ENCODE data around the gene OR5B17. TPM values are rescaled to one million over a fixed set of nuclear protein-coding genes. Genes with fewer than 3 reads are reported as not detected.

OR5B17 gene
- total and polyA plus RNA-seq, 4 donors = not detected

DNA sequence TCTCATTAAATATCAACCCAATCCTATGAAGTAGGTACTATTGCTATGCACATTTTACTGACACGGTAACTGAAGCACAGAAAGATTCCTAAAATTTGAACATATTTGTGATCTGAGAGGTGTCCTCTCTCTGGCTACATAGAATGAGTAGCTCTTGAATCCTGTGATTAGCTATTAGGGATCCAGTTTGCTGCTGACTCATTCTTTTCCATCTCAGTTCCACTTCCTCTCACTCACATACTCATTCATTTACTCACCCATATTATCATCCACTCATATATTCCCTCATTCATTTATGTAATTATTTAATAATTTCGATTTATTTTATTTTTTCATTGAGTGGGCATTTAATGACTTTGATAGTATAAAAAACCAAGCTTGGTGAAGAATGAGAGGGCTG is 42.7 kb downstream of the OR5B17 start:
- H3K9ac ChIP-seq (ENCODE audit: low read depth in 1 of 2, low read length in 2 of 2) = no peak overlapping the region
- no peaks in the 10 kb centered on the region for H3K9me3 ChIP-seq (ENCODE audit: control insufficient read depth in 4 of 4, low read length in 3 of 4)
- no peak for TF ChIP-seq REST (IDR thresholded peaks at IDR 0.05)
- TF ChIP-seq GABPA (IDR thresholded peaks at IDR 0.05 in 1 of 2, conservative IDR thresholded peaks at IDR 0.05 in 1 of 2) = no peak
- no peak for TF ChIP-seq ATF3 (IDR thresholded peaks at IDR 0.05)
- no peak for TF ChIP-seq RAD21 (IDR thresholded peaks at IDR 0.05)
- no peak for TF ChIP-seq YY1 (IDR thresholded peaks at IDR 0.05)
- TF ChIP-seq SP1 (IDR thresholded peaks at IDR 0.05) = no peak
- TF ChIP-seq FOXA1 (IDR thresholded peaks at IDR 0.05) = no peak
- TF ChIP-seq JUND (IDR thresholded peaks at IDR 0.05) = no peak
- TF ChIP-seq TAF1 (conservative IDR thresholded peaks at IDR 0.05) = no peak
- TF ChIP-seq EGR1 (IDR thresholded peaks at IDR 0.05; ENCODE audit: low read depth in 2 of 2) = no peak
- no peak for TF ChIP-seq NR2F2 (IDR thresholded peaks at IDR 0.05)
- TF ChIP-seq CTCF (IDR thresholded peaks at IDR 0.05; ENCODE audit: low read depth, low read length, missing input control) = no peak
- no peak for TF ChIP-seq HNF4G (IDR thresholded peaks at IDR 0.05)
- no peak for TF ChIP-seq FOXA2 (IDR thresholded peaks at IDR 0.05)
- TF ChIP-seq HNF4A (conservative IDR thresholded peaks at IDR 0.05) = no peak
- no peak for TF ChIP-seq RXRA (IDR thresholded peaks at IDR 0.05)
- TF ChIP-seq, protein P1, sequence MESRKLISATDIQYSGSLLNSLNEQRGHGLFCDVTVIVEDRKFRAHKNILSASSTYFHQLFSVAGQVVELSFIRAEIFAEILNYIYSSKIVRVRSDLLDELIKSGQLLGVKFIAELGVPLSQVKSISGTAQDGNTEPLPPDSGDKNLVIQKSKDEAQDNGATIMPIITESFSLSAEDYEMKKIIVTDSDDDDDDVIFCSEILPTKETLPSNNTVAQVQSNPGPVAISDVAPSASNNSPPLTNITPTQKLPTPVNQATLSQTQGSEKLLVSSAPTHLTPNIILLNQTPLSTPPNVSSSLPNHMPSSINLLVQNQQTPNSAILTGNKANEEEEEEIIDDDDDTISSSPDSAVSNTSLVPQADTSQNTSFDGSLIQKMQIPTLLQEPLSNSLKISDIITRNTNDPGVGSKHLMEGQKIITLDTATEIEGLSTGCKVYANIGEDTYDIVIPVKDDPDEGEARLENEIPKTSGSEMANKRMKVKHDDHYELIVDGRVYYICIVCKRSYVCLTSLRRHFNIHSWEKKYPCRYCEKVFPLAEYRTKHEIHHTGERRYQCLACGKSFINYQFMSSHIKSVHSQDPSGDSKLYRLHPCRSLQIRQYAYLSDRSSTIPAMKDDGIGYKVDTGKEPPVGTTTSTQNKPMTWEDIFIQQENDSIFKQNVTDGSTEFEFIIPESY (IDR thresholded peaks at IDR 0.05) = no peak
- WGBS = 61% methylated on average over 2 of the region's 2 CpGs
- no peak for DNase-seq (ENCODE audit: low spot score)
- H3K27me3 ChIP-seq (ENCODE audit: control insufficient read depth in 4 of 4, insufficient read depth in 4 of 4, low read length in 3 of 4) = peaks cover 0 to 4% (median 0%) of the 10 kb centered on the region in 4 donors
- H3K36me3 ChIP-seq (ENCODE audit: control insufficient read depth in 4 of 4, insufficient read depth in 3 of 4, low read depth in 1 of 4, low read length in 3 of 4) = no peaks in the 10 kb centered on the region
- no peak overlapping the region for H3K4me3 ChIP-seq (ENCODE audit: low read depth in 1 of 3, low read length in 3 of 3)
- H3K4me1 ChIP-seq (ENCODE audit: control insufficient read depth in 4 of 4, insufficient read depth in 4 of 4, low read length in 3 of 4) = no peaks in the 10 kb centered on the region
- H3K27ac ChIP-seq (ENCODE audit: low read depth in 1 of 2, low read length in 2 of 2) = no peak overlapping the region

Other genes with a start within 250 kb of the OR5B17 start
- gene OR9I1, start 233.5 kb downstream of the OR5B17 start, total RNA-seq = not detected
- gene OR9I1, start 233.5 kb downstream of the OR5B17 start, polyA plus RNA-seq = not detected
- not detected for gene OR9Q2, start 170.0 kb downstream of the OR5B17 start, total RNA-seq
- gene OR9Q2, start 170.0 kb downstream of the OR5B17 start, polyA plus RNA-seq = not detected
- not detected for gene OR1S2, start 154.9 kb downstream of the OR5B17 start, total RNA-seq
- not detected for gene OR1S2, start 154.9 kb downstream of the OR5B17 start, polyA plus RNA-seq
- not detected for gene OR1S1, start 146.3 kb downstream of the OR5B17 start, total RNA-seq
- not detected for gene OR1S1, start 146.3 kb downstream of the OR5B17 start, polyA plus RNA-seq
- gene OR10Q1, start 130.2 kb downstream of the OR5B17 start, total RNA-seq = not detected
- not detected for gene OR10Q1, start 130.2 kb downstream of the OR5B17 start, polyA plus RNA-seq
- not detected for gene OR10W1, start 90.8 kb downstream of the OR5B17 start, total RNA-seq
- gene OR10W1, start 90.8 kb downstream of the OR5B17 start, polyA plus RNA-seq = not detected
- gene OR5B3, start 47.8 kb upstream of the OR5B17 start, total RNA-seq = not detected
- not detected for gene OR5B3, start 47.8 kb upstream of the OR5B17 start, polyA plus RNA-seq
- not detected for gene OR5B2, start 69.1 kb upstream of the OR5B17 start, total RNA-seq
- gene OR5B2, start 69.1 kb upstream of the OR5B17 start, polyA plus RNA-seq = not detected
- not detected for gene OR5B12, start 83.2 kb upstream of the OR5B17 start, total RNA-seq
- not detected for gene OR5B12, start 83.2 kb upstream of the OR5B17 start, polyA plus RNA-seq
- gene OR5B21, start 149.0 kb upstream of the OR5B17 start, total RNA-seq = not detected
- gene OR5B21, start 149.0 kb upstream of the OR5B17 start, polyA plus RNA-seq = not detected
- gene LPXN, start 216.8 kb upstream of the OR5B17 start, total RNA-seq = 1 to 10 TPM; 4.7 to 6.2 TPM
- 1 to 10 TPM; 3.7 to 4.7 TPM for gene LPXN, start 216.8 kb upstream of the OR5B17 start, polyA plus RNA-seq
- 10 to 100 TPM; 25.5 to 27.8 TPM for gene ZFP91, start 220.0 kb upstream of the OR5B17 start, total RNA-seq
- gene ZFP91, start 220.0 kb upstream of the OR5B17 start, polyA plus RNA-seq = 10 to 100 TPM in 1 of 2 donors, 1 to 10 TPM in 1; 8.9 to 14.4 TPM

Data from liver (tissue), 9 donors.